OCI-LY7 (cell line): ENCODE results near the gene AMZ2.

Experiments used
- CTCF ChIP-seq: fragments of 200-600 bp; sonication (generic); conservative IDR thresholded peaks from 2 replicates; pipeline ENCODE4 v1.5.1; 2014; ENCODE audit warnings: mild to moderate bottlenecking, antibody characterized with exemption, low read length, moderate library complexity, mixed read lengths
- EZH2phosphoT487 ChIP-seq: fragments of 200-600 bp; sonication (generic); IDR thresholded peaks from 2 replicates; pipeline ENCODE4 v1.6.1; 2018; ENCODE audit warnings: low read depth, borderline replicate concordance, mild to moderate bottlenecking, mixed run types, antibody characterized with exemption, low read length, moderate library complexity, mixed read lengths

- TF ChIP-seq CTCF, result no peak
- no peak for TF ChIP-seq EZH2phosphoT487
These were observed 1.0 kb downstream of the AMZ2 start for GRCh38 chr17:68248891-68249290.
